Astrocyte of the cerebellum (primary cell): ENCODE results near the gene ERAL1.

ENCODE experiments used
- DNase-seq: peaks from one replicate; pipeline ENCODE4 v3.0.0-alpha.2; 2011; ENCODE audit warnings: low read depth
- H3K4me3 ChIP-seq: 2 replicates; pipeline ENCODE4 v1.5.1; 2011; ENCODE audit warnings: mild to moderate bottlenecking, low read depth, low read length, moderate library complexity
- in situ Hi-C: cut with HindIII; loops from 2 replicates; pipeline ENCODE4 v1.10.0; 2017; ENCODE audit warnings: low sequenced_read_pairs
- TF ChIP-seq, protein P1 (sequence below): IDR thresholded peaks from 2 replicates; pipeline ENCODE4 v1.5.1; 2012; ENCODE audit warnings: low read length, low read depth, moderate library complexity, mild to moderate bottlenecking; ENCODE audit errors: missing control alignments

Gene ERAL1

DNA sequence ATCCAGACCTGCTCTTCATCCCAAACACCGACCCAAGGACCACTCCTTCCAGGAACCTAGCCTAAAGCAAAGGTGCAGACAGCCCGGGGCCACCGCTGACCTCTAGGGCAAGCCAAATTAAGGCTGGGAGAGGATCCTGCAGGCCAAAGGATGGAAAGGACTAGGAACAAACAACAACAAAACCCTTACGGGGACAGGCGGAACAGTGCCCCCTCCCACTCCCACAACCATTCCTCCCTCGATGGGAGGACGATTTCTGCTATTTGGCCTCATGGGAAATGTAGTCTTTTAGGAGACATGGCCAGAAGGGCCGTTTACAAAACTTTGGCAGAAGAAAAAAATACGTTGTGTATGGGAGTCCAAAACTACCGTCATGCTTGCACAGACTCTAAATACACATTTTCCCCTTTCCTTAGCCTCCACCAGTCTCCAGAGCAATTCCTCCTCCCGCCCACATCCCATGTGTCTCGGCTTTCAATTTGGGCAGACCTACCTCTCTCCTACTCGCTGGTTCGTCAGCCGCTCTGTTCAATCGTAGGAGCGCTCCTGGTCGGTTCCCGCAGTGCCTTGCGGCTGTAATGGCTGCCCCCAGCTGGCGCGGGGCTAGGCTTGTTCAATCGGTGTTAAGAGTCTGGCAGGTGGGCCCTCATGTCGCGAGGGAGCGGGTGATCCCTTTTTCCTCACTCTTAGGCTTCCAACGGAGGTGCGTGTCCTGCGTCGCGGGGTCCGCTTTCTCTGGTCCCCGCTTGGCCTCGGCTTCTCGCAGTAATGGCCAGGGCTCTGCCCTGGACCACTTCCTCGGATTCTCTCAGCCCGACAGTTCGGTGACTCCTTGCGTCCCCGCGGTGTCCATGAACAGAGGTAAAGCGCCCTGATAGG lies at the start of gene ERAL1:
TSS of gene ERAL1 (plus strand) at position 560 of the 879 bp plus-strand sequence. CDS start at position 579, 19 bp downstream.
- TF ChIP-seq, protein P1, sequence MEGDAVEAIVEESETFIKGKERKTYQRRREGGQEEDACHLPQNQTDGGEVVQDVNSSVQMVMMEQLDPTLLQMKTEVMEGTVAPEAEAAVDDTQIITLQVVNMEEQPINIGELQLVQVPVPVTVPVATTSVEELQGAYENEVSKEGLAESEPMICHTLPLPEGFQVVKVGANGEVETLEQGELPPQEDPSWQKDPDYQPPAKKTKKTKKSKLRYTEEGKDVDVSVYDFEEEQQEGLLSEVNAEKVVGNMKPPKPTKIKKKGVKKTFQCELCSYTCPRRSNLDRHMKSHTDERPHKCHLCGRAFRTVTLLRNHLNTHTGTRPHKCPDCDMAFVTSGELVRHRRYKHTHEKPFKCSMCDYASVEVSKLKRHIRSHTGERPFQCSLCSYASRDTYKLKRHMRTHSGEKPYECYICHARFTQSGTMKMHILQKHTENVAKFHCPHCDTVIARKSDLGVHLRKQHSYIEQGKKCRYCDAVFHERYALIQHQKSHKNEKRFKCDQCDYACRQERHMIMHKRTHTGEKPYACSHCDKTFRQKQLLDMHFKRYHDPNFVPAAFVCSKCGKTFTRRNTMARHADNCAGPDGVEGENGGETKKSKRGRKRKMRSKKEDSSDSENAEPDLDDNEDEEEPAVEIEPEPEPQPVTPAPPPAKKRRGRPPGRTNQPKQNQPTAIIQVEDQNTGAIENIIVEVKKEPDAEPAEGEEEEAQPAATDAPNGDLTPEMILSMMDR = no peak
- H3K4me3 ChIP-seq = peak within 1 kb of the TSS; percentile 90
- in situ Hi-C loops = no loop called here
- peak; percentile 60 for DNase-seq

DNA sequence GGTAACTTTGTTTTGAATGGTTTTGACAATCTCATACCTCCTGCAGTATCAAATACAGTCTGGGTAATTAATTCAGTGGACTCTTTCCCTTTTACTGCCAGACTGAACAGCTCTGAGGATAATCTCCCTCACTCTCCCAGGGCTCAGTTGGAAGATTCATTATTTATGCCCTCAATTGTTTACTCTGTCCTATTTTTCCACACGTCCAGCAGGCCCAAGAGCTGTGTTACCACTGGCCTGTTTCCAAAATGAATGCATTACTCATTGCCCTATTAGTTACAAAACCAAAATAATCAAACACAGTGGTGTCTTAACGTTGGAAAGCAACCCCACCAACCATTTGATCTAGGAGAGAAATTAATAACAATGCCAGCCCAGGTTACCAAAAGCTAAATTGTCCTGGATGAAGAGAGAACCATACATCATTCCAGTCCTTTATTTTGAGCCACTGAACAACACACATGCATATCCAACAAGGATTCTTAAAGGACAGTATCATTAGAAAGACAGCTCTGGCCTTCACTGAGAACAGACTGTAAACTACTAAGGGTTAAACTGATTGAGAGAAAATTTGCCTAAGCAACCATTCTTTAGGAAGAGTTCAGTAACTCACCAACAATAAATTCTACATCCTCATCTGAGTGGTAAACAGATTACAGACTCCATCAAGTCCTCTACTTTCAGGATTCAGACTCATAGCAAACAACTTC lies 46.7 kb upstream of the ERAL1 start:
- TF ChIP-seq, protein P1 = no peak
- peak; percentile 72 for DNase-seq
- in situ Hi-C loops = no loop called here
- no peak overlapping the region for H3K4me3 ChIP-seq

DNA sequence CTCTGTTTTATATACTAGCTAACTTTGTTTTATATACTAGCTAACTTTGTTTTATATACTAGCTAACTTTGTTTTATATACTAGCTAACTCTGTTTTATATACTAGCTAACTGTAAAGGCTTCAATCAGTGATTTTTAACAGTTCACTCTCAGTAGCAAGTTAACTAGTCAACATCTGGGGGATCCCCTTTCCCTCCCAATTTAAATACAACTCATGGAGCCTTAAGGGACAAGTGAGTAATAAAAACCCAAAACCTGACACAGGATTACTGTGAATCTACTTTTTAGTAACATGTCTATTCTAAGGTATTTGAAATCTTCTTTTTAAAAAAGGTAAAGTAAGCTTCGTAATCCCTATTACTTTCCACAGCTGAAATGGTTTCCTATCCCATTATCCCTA lies 44.4 kb upstream of the ERAL1 start:
- no peak for DNase-seq
- in situ Hi-C loops = no loop called here
- no peak overlapping the region for H3K4me3 ChIP-seq
- TF ChIP-seq, protein P1 = no peak

- TF ChIP-seq, protein P1 = no peak
- H3K4me3 ChIP-seq = peak overlapping the region; percentile 93
- DNase-seq = no peak
- in situ Hi-C loops = no loop called here
Measured at GRCh38 chr17:28811651-28812090, 43.1 kb upstream of the ERAL1 start.

- TF ChIP-seq, protein P1 = no peak
- peak; percentile 92 for DNase-seq
- H3K4me3 ChIP-seq = peak overlapping the region; percentile 93
- in situ Hi-C loops = no loop called here
Measured at GRCh38 chr17:28812091-28812747, 42.6 kb upstream of the ERAL1 start.

GRCh38 chr17:28812748-28813377 lies 42.0 kb upstream of the ERAL1 start:
- no peak for DNase-seq
- in situ Hi-C loops = no loop called here
- TF ChIP-seq, protein P1 = no peak
- peak overlapping the region; percentile 93 for H3K4me3 ChIP-seq
